ENCODE data around the gene IL33. TPM values are rescaled to one million over a fixed set of nuclear protein-coding genes. Genes with fewer than 3 reads are reported as not detected.

Gene IL33
- polyA plus RNA-seq, 1 donor (not counting 4 experiments of a cell fraction or from before 2014, with no cell fraction given), result 7.8 TPM

DNA sequence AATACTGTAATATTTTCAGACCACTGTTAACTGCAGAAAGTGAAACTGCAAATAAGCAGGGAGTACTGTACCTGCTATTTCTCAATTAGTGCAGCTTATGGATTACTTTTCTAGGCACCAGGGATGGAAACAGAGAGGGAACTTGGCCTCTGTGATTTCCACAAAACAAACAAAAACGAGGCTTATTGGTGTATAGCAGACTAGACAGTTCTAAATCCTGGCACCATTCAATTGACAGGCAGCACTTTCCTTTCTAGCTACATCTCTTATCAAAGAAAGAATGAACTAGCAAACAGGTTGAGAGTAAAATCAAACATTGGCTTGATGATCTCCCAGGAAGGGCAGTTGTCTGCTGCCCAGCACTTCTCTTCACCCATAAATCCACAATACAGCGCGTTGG, 16.0 kb upstream of the IL33 start:
- H3K27me3 ChIP-seq (ENCODE audit: control insufficient read depth, extremely low read depth, insufficient read depth, low read length), result no peaks in the 10 kb centered on the region
- H3K9me3 ChIP-seq (ENCODE audit: control insufficient read depth, low read depth, low read length), result no peaks in the 10 kb centered on the region
- H3K4me1 ChIP-seq (ENCODE audit: control insufficient read depth, extremely low read depth, insufficient read depth, low read length), result peaks cover 6% of the 10 kb centered on the region
- no peak overlapping the region for H3K4me3 ChIP-seq (ENCODE audit: control insufficient read depth in 2 of 3, extremely low read depth in 1 of 3, insufficient read depth in 2 of 3, low read depth in 1 of 3, low read length in 3 of 3)
- no peaks in the 10 kb centered on the region for H3K79me2 ChIP-seq (ENCODE audit: control insufficient read depth, insufficient read depth, low read length)
- H3K9ac ChIP-seq (ENCODE audit: control insufficient read depth, extremely low read depth, insufficient read depth, low read length), result no peak overlapping the region
- H3K36me3 ChIP-seq (ENCODE audit: control insufficient read depth in 2 of 2, extremely low read depth in 1 of 2, insufficient read depth in 2 of 2, low read length in 2 of 2), result no peaks in the 10 kb centered on the region
- no peaks in the 10 kb centered on the region for H3K9me1 ChIP-seq (ENCODE audit: control insufficient read depth, extremely low read depth, insufficient read depth, low read length)
- TF ChIP-seq CTCF (optimal IDR thresholded peaks at IDR 0.05 in 1 of 3, IDR thresholded peaks at IDR 0.05 in 1 of 3, conservative IDR thresholded peaks at IDR 0.05 in 1 of 3; ENCODE audit: extremely low read depth in 1 of 3, insufficient read depth in 2 of 3, low read length in 3 of 3), result no peak
- no peak for TF ChIP-seq EZH2 (IDR thresholded peaks at IDR 0.05; ENCODE audit: low read length)
- no peak overlapping the region for H3K4me2 ChIP-seq (ENCODE audit: control insufficient read depth, extremely low read depth, insufficient read depth, low read depth, low read length)
- no peak for DNase-seq (ENCODE audit: low read depth, low spot score)
- no peak for FAIRE-seq
- H4K20me1 ChIP-seq (ENCODE audit: control insufficient read depth, extremely low read depth, insufficient read depth, low read length), result no peaks in the 10 kb centered on the region
- no peak overlapping the region for H2AFZ ChIP-seq (ENCODE audit: control insufficient read depth, low read length)
- no peak overlapping the region for H3K27ac ChIP-seq (ENCODE audit: control insufficient read depth, insufficient read depth, low read length)
- dilution Hi-C loops (cut with MboI; ENCODE audit: extremely low pct_ligation_motif_present, low sequenced_read_pairs), result no loop called here

GRCh38 chr9:6200761-6201160, 14.8 kb upstream of the IL33 start:
- no peak overlapping the region for H3K9ac ChIP-seq (ENCODE audit: control insufficient read depth, extremely low read depth, insufficient read depth, low read length)
- no peaks in the 10 kb centered on the region for H3K9me1 ChIP-seq (ENCODE audit: control insufficient read depth, extremely low read depth, insufficient read depth, low read length)
- H2AFZ ChIP-seq (ENCODE audit: control insufficient read depth, low read length), result no peak overlapping the region
- H4K20me1 ChIP-seq (ENCODE audit: control insufficient read depth, extremely low read depth, insufficient read depth, low read length), result no peaks in the 10 kb centered on the region
- no peaks in the 10 kb centered on the region for H3K36me3 ChIP-seq (ENCODE audit: control insufficient read depth in 2 of 2, extremely low read depth in 1 of 2, insufficient read depth in 2 of 2, low read length in 2 of 2)
- H3K4me3 ChIP-seq (ENCODE audit: control insufficient read depth in 2 of 3, extremely low read depth in 1 of 3, insufficient read depth in 2 of 3, low read depth in 1 of 3, low read length in 3 of 3), result no peak overlapping the region
- H3K4me1 ChIP-seq (ENCODE audit: control insufficient read depth, extremely low read depth, insufficient read depth, low read length), result peaks cover 5% of the 10 kb centered on the region
- H3K79me2 ChIP-seq (ENCODE audit: control insufficient read depth, insufficient read depth, low read length), result no peaks in the 10 kb centered on the region
- FAIRE-seq (no peak), DNase-seq (ENCODE audit: low read depth, low spot score) (no peak)
- no peak overlapping the region for H3K27ac ChIP-seq (ENCODE audit: control insufficient read depth, insufficient read depth, low read length)
- no peaks in the 10 kb centered on the region for H3K27me3 ChIP-seq (ENCODE audit: control insufficient read depth, extremely low read depth, insufficient read depth, low read length)
- no peaks in the 10 kb centered on the region for H3K9me3 ChIP-seq (ENCODE audit: control insufficient read depth, low read depth, low read length)
- dilution Hi-C loops (cut with MboI; ENCODE audit: extremely low pct_ligation_motif_present, low sequenced_read_pairs), result loop anchor here (25.0 kb wide), 1 partner anchor 112 kb away; no protein-coding TSS in a partner anchor
- TF ChIP-seq EZH2 (IDR thresholded peaks at IDR 0.05; ENCODE audit: low read length) (no peak), CTCF (optimal IDR thresholded peaks at IDR 0.05 in 1 of 3, IDR thresholded peaks at IDR 0.05 in 1 of 3, conservative IDR thresholded peaks at IDR 0.05 in 1 of 3; ENCODE audit: extremely low read depth in 1 of 3, insufficient read depth in 2 of 3, low read length in 3 of 3) (no peak)
- H3K4me2 ChIP-seq (ENCODE audit: control insufficient read depth, extremely low read depth, insufficient read depth, low read depth, low read length), result no peak overlapping the region

All from keratinocyte (primary cell).